GM18505 (cell line): ENCODE data around the gene AK2.
"Not testable (repeated sequence)": the region's sequence is repeated elsewhere in the genome, so short reads cannot be mapped to it uniquely, and the experiment has no call there.

Experiments
- ATAC-seq: cut with Tn5 transposase; IDR thresholded peaks from one replicate; pipeline ENCODE4 v1.9.1; 2021; ENCODE audit not compliant: unreplicated experiment
- POLR2A ChIP-seq: IDR thresholded peaks from 4 replicates; pipeline ENCODE4 v1.6.1; 2011; ENCODE audit warnings: borderline replicate concordance; ENCODE audit not compliant: insufficient read depth, insufficient read length; ENCODE audit errors: extremely low read depth

AK2 gene

GRCh38 chr1:33007190-33008050, 29.3 kb downstream of the AK2 start:
- TF ChIP-seq POLR2A, result no peak
- no peak for ATAC-seq

DNA sequence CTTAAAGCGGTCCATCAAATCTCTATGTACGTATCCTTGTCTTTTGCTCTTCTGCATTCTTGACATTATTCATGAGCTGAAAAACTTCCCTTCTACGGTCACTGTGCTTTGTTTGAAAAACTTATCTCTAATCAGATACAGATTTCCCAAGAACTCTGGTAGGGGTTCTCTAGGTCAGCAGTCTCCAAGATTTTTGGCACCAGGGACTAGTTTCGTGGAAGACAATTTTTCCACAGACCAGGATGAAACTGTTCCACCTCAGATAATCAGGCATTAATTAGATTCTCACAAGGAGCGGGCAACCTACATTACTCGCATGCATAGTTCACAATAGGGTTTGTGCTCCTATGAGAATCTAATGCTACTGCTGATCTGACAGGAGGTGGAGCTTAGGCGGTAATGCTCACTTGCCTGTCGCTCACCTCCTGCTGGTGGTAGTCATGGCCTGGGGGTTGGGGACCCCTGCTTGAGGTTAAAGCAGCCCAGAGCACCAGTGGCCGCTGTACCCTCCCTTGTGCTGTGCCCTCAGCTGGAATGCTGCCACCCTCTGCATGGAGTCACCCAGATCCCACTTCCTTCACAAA, 30.8 kb downstream of the AK2 start:
- no peak for ATAC-seq
- no peak for TF ChIP-seq POLR2A

DNA sequence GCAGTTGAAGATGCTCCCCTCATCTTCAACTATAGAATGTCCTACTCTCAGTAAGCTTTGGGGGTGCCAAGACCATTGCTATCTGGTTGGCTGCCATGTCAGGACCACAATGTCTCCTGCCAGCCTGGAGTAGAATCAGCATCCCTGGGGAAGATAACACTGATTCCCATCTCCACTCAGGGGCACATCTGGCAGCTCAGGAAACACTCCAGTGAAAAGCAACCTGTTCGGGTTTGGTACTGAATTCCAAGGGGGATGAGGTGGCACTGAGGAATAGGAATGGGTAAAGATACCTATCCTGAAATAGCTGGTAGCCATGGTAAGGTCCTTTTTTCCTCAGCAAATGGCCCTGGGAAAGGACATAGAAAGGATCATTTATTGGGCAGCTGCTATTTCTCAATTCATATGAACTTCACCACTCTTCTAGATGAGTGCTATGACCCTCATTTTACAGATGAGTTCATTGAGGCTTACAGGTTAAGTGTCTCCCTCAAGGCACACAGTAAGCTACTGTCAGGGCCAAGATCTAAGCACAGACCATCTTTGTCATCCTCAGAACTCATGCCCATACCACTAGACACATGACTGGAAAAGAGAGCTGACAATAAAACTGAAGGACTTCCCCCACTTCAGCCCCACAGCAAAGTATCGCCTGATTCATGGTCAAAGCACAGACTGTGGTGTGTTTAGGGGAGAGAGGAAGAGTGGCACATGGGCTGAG, 31.4 kb downstream of the AK2 start:
- TF ChIP-seq POLR2A, result no peak

GRCh38 chr1:33004613-33005012, 32.1 kb downstream of the AK2 start:
- ATAC-seq, result no peak
- no peak for TF ChIP-seq POLR2A

More for the DNA sequence above, 31.4 kb downstream of the AK2 start:
- no peak for ATAC-seq

GRCh38 chr1:33003657-33004056, 33.0 kb downstream of the AK2 start:
- no peak for TF ChIP-seq POLR2A

GRCh38 chr1:33002006-33002405, 34.7 kb downstream of the AK2 start:
- TF ChIP-seq POLR2A, result no peak
- ATAC-seq, result no peak

More at GRCh38 chr1:33003657-33004056, 33.0 kb downstream of the AK2 start:
- ATAC-seq, result no peak

GRCh38 chr1:33001282-33001681, 35.4 kb downstream of the AK2 start:
- no peak for ATAC-seq
- TF ChIP-seq POLR2A, result no peak

- no peak for ATAC-seq
- no peak for TF ChIP-seq POLR2A
These were observed 36.2 kb downstream of the AK2 start for GRCh38 chr1:33000427-33001026.

DNA sequence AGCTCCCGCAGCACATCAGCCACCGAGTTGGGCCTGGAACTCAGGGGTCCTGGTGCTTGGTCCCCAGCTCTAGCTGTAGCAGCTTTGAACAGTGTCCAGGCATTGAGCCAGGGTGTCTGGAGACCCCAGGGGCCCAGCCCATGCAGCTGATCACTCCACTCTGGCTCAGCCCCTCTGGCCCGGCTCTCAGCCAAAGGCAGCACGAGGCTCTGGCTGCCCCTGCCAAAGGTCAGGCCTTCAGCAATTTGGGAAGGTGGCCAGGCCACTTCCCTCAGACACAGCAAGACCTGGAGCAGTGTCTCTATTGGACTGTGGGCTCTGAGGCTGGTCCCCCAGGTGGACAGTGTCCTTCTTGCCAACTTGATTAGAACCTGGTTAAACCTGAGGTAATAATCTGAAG, 37.7 kb downstream of the AK2 start:
- ATAC-seq, result no peak
- no peak for TF ChIP-seq POLR2A

- no peak for TF ChIP-seq POLR2A
- no peak for ATAC-seq
These were observed 38.6 kb downstream of the AK2 start for GRCh38 chr1:32998064-32998463.

DNA sequence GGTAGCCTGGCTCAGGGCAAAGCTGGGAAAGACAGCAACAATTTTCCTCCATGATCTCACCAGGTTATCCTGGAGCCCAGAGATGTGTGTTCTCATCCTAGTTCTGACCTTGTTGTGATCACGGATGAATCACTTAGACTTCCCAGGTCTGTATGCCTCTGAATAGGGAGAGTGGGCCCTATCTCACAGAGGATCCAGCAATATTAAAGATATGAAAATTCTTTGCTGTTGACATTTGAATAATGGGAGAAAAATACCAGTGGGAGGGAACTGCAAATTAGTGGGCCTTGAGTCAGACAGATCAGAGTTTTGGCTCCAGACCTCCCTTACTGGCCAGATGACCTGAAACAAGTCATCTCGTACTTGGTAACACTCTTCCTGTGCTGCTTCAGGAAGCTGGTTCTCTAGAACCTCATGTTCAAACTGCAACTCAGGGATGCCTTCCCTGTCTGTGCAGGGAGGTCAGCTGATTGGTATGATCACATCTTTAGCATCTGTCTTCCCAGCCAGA, 39.2 kb downstream of the AK2 start:
- ATAC-seq, result no peak
- no peak for TF ChIP-seq POLR2A

DNA sequence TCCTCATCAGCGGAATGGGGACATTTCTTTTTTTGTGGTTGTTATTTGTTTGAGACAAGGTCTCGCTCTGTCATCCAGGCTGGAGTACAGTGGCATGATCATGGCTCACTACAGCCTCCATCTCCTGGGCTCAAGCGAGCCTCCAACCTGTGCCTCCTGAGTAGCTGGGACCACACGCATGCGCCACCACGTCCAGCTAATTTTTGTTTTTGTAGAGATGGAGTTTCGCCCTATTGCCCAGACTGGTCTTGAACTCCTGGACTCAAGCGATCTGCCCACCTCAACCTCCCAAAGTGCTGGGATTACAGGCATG, 43.4 kb downstream of the AK2 start:
- ATAC-seq, result not testable (repeated sequence)

- no peak for TF ChIP-seq POLR2A
- ATAC-seq, result peak; percentile 64
These were observed 44.0 kb downstream of the AK2 start for GRCh38 chr1:32992489-32993323.

- TF ChIP-seq POLR2A, result peak; percentile 36
- ATAC-seq, result peak; percentile 19
These were observed 44.7 kb downstream of the AK2 start for GRCh38 chr1:32991819-32992488.
